K562 (cell line): Measurements from ENCODE around the gene TDRD9. TPM values are rescaled to one million over a fixed set of nuclear protein-coding genes. Genes with fewer than 3 reads are reported as not detected.

ENCODE experiments used
- ATAC-seq: fragments of 200-7000 bp; cut with Tn5 transposase; 3 replicates; pipeline ENCODE4 v1.9.1; 2020; ENCODE audit warnings: moderate library complexity
- BruUV-seq: library from RNA; stranded (reverse); fragments of 400-500 nt; replicated peaks from 2 replicates; lab custom pipeline; 2021; lab: Mats Ljungman, UMichigan
- CTCF ChIA-PET: fragments of 300-600 bp; formaldehyde crosslinking; extraction: SDS; loops from one replicate; lab custom pipeline; 2021; ENCODE audit warnings: low intra/inter-chr PET ratio; lab: Yijun Ruan, JAX
- POLR2A ChIA-PET: fragments of 300-600, 350-650 bp; sonication (Branson Sonifier 250); formaldehyde crosslinking; extraction: SDS; loops from one replicate; lab custom pipeline; 2021; ENCODE audit warnings: antibody characterized with exemption, inconsistent platforms; lab: Yijun Ruan, JAX
- DNase-seq, 4 experiments: peaks; one replicate each; pipeline versions ENCODE4 v3.0.0 to v3.0.0-alpha.2; 2011 to 2018; ENCODE audit warnings: low spot score in 3 of 4, mixed read lengths in 3 of 4; ENCODE audit errors: extremely low read depth in 1 of 4
- FAIRE-seq: peaks from 2 replicates; lab custom pipeline; 2011; peaks lifted over from hg19 to GRCh38; lab: Jason Lieb, UNC
- H2AFZ ChIP-seq: 2 replicates; pipeline ENCODE4 v1.6.0; 2011; ENCODE audit warnings: low read depth, low read length, control low read depth, inconsistent platforms
- H3K27ac ChIP-seq: fragments of 200-600 bp; 3 replicates; pipeline ENCODE4 v1.8.0; 2011; ENCODE audit warnings: low read depth, mild to moderate bottlenecking, control low read depth, inconsistent platforms, low read length, moderate library complexity, mixed read lengths; ENCODE audit errors: extremely low read depth
- H3K27me3 ChIP-seq, 2 experiments: fragments of 300-600 bp in 1 of 2; 2 replicates in 1 of 2; 3 replicates in 1 of 2; pipeline versions ENCODE4 v1.6.0 to v1.8.0; 2011; ENCODE audit warnings: inconsistent platforms in 2 of 2, low read length in 2 of 2, mild to moderate bottlenecking in 1 of 2, mixed read lengths in 1 of 2, moderate library complexity in 1 of 2; ENCODE audit not compliant: control insufficient read depth in 2 of 2, insufficient read depth in 2 of 2
- H3K36me3 ChIP-seq: fragments of 300-600 bp; 3 replicates; pipeline ENCODE4 v1.8.0; 2011; ENCODE audit warnings: mild to moderate bottlenecking, low read length, inconsistent platforms; ENCODE audit not compliant: control insufficient read depth, insufficient read depth
- H3K4me1 ChIP-seq, 2 experiments: fragments of 200-600 bp in 1 of 2; replicated peaks in 1 of 2; 2 replicates in 1 of 2; 3 replicates in 1 of 2; pipeline versions ENCODE4 v1.5.1 to v1.8.0; 2011; ENCODE audit warnings: inconsistent platforms in 2 of 2, low read length in 2 of 2, mild to moderate bottlenecking in 1 of 2, mixed read lengths in 1 of 2, moderate library complexity in 1 of 2; ENCODE audit not compliant: control insufficient read depth in 2 of 2, insufficient read depth in 2 of 2
- H3K4me2 ChIP-seq: 2 replicates; pipeline ENCODE4 v1.6.1; 2011; ENCODE audit warnings: low read length, control low read depth, inconsistent platforms, mixed read lengths; ENCODE audit not compliant: insufficient read depth
- H3K4me3 ChIP-seq: fragments of 200-600 bp; sonication (generic), shearing (Covaris generic); 2 replicates; pipeline ENCODE4 v1.5.1; 2016; ENCODE audit warnings: control low read depth, inconsistent platforms
- H3K79me2 ChIP-seq: fragments of 200-600 bp; 3 replicates; pipeline ENCODE4 v1.8.0; 2011; ENCODE audit warnings: low read length, inconsistent platforms; ENCODE audit not compliant: control insufficient read depth, insufficient read depth
- H3K9ac ChIP-seq, 2 experiments: 2 replicates each; pipeline versions ENCODE4 v1.6.0 to v1.6.1; 2011; ENCODE audit warnings: low read depth in 2 of 2, low read length in 2 of 2, control low read depth in 1 of 2, inconsistent platforms in 1 of 2, mild to moderate bottlenecking in 1 of 2, mixed read lengths in 1 of 2; ENCODE audit not compliant: insufficient read depth in 1 of 2
- H3K9me1 ChIP-seq: one replicate; pipeline ENCODE4 v1.6.0; 2011; ENCODE audit warnings: inconsistent platforms, mild to moderate bottlenecking, low read length, moderate library complexity; ENCODE audit not compliant: control insufficient read depth, insufficient read depth
- H3K9me3 ChIP-seq: replicated peaks from 2 replicates; pipeline ENCODE4 v1.5.1; 2011; ENCODE audit warnings: low read depth, low read length, inconsistent platforms; ENCODE audit not compliant: control insufficient read depth, insufficient read depth
- H4K20me1 ChIP-seq: replicated peaks from 2 replicates; pipeline ENCODE4 v1.6.1; 2011; ENCODE audit warnings: low read length, inconsistent platforms, mixed read lengths; ENCODE audit not compliant: control insufficient read depth, insufficient read depth
- C11orf30 ChIP-seq: fragments of 450-650 bp; IDR thresholded peaks from 2 replicates; pipeline ENCODE4 v1.6.1; 2016; ENCODE audit warnings: low read depth, mild to moderate bottlenecking
- CEBPZ ChIP-seq: fragments of 150-350 bp; IDR thresholded peaks from 2 replicates; pipeline ENCODE4 v1.6.1; 2014; ENCODE audit warnings: low read depth, mild to moderate bottlenecking, low read length, borderline replicate concordance
- ESRRA ChIP-seq: fragments of 450-650 bp; IDR thresholded peaks from 2 replicates; pipeline ENCODE4 v1.6.1; 2014; ENCODE audit warnings: low read depth, mild to moderate bottlenecking, moderate library complexity, borderline replicate concordance
- MLX ChIP-seq, 2 experiments: fragments of 450-650 bp in 1 of 2; sonication (generic) in 1 of 2; formaldehyde crosslinking; conservative IDR thresholded peaks; 2 replicates each; pipeline versions ENCODE4 v1.4.0 to v1.8.1; 2020 to 2022; ENCODE audit warnings: mild to moderate bottlenecking in 1 of 2, missing genetic modification reagents in 1 of 2
- PHF21A ChIP-seq: fragments of 450-650 bp; IDR thresholded peaks from 2 replicates; pipeline ENCODE4 v1.6.1; 2017; ENCODE audit warnings: low read depth, borderline replicate concordance
- RBM15 ChIP-seq: fragments of 200-400 bp; formaldehyde crosslinking; IDR thresholded peaks from 2 replicates; pipeline ENCODE4 v1.6.1; 2018; ENCODE audit warnings: mild to moderate bottlenecking, low read length, moderate library complexity; ENCODE audit not compliant: insufficient read depth
- SMARCC2 ChIP-seq: fragments of 450-650 bp; IDR thresholded peaks from 2 replicates; pipeline ENCODE4 v1.6.1; 2017; ENCODE audit warnings: antibody characterized with exemption, moderate library complexity, mild to moderate bottlenecking, low read depth
- TRIM24 ChIP-seq, 2 experiments: fragments of 450-650 bp; IDR thresholded peaks; 2 replicates each; pipeline ENCODE4 v1.6.1; 2016
- U2AF2 ChIP-seq: fragments of 200-400 bp; formaldehyde crosslinking; optimal IDR thresholded peaks from 2 replicates; pipeline ENCODE3; 2017; ENCODE audit warnings: low read depth, mild to moderate bottlenecking, low read length
- ZNF133 ChIP-seq: fragments of 250-450 bp; sonication (Bioruptor Pico); IDR thresholded peaks from 2 replicates; pipeline ENCODE4 v1.4.0; 2020; ENCODE audit warnings: mild to moderate bottlenecking
- ZNF280B ChIP-seq: fragments of 250-450 bp; sonication (Bioruptor Pico); IDR thresholded peaks from 2 replicates; pipeline ENCODE4 v1.5.1; 2021; ENCODE audit warnings: mild to moderate bottlenecking
- ZNF316 ChIP-seq: fragments of 450-650 bp; IDR thresholded peaks from 2 replicates; pipeline ENCODE4 v1.6.1; 2016
- WGBS: fragments of 100-300 bp; shearing (Covaris generic); methylation state at CpG from one replicate; pipeline ENCODE4 v1.1.6; 2016; ENCODE audit warnings: low coverage, mixed read lengths; ENCODE audit not compliant: insufficient coverage; ENCODE audit errors: missing lambda C conversion rate; 5-methylcytosine and 5-hydroxymethylcytosine counted together
- in situ Hi-C: fragments of 300-500 bp; cut with MboI; formaldehyde crosslinking; loops from 4 replicates; pipeline ENCODE4 v1.15.0; 2018; ENCODE audit warnings: inconsistent platforms, mixed read lengths
- intact Hi-C: fragments of 100-400 bp; cut with micrococcal nuclease; formaldehyde crosslinking; loops from 2 replicates; pipeline ENCODE4 v1.14.2; 2022
- polyA plus RNA-seq, 8 experiments: library from polyadenylated mRNA; depleted of rRNA in 4 of 8; stranded (reverse) in 5 of 8; unstranded in 3 of 8; fragments of >200 nt; fragmentation: Nextera tagmentation in 2 of 8; fragmentation: Illumina TruSeq in 1 of 8; extraction: Ambion mirVana in 2 of 8; extraction: Trizol in 1 of 8; gene quantifications; 2 replicates each; pipeline versions ENCODE4 v1.2.1 to v1.2.3, GENCODE V29; 2011 to 2014; ENCODE audit warnings: inconsistent platforms in 1 of 8, missing spikeins in 1 of 8
- total RNA-seq, 7 experiments: library from RNA; depleted of rRNA in 6 of 7; stranded (reverse); fragments of >200 nt in 6 of 7; fragmentation: Illumina TruSeq in 2 of 7; extraction: Trizol in 2 of 7; gene quantifications; 2 replicates each; pipeline versions ENCODE4 v1.2.1 to v1.2.3, GENCODE V29; 2011 to 2021; ENCODE audit warnings: low replicate concordance in 1 of 7

TDRD9 gene
- total and polyA plus RNA-seq, 9 of the 15 experiments (the other 6 are each of a cell fraction or from before 2014, with no cell fraction given): 0.04 to 0.14 (median 0.04) TPM; not detected in 5

- peak; percentile 95 for ATAC-seq
- DNase-seq: peak; percentile 9 to 52 (median 27)
- no peaks in the 10 kb centered on the region for H3K9me3 ChIP-seq
- H3K79me2 ChIP-seq: no peaks in the 10 kb centered on the region
- no peak overlapping the region for H3K4me3 ChIP-seq
- no peak overlapping the region for H3K27ac ChIP-seq
- H3K9ac ChIP-seq: peak overlapping the region in 1 of 2 experiments; percentile 28; a peak in 1 of 4 replicates
- intact Hi-C loops (loop anchor here (5.0 kb wide), 1 partner anchor 51 kb away; a partner anchor contains a TSS), in situ Hi-C loops (no loop called here)
- no peak for TF ChIP-seq ZNF280B
- TF ChIP-seq ESRRA: peak; percentile 79
- no peak for TF ChIP-seq U2AF2
- no peak for TF ChIP-seq MLX (CRISPR knock-in tag; conservative IDR thresholded peaks at IDR 0.05)
- no peak for TF ChIP-seq PHF21A
- TF ChIP-seq TRIM24 (IDR thresholded peaks at IDR 0.05): no peak
- no peak for TF ChIP-seq SMARCC2
- no peak for TF ChIP-seq C11orf30
- TF ChIP-seq CEBPZ: no peak
- no peak for TF ChIP-seq ZNF133 (CRISPR knock-in tag)
- peak; percentile 14; the same call in 1 of the 2 replicates for TF ChIP-seq ZNF316
- no peak for TF ChIP-seq RBM15
- no peaks in the 10 kb centered on the region for H3K9me1 ChIP-seq
- POLR2A ChIA-PET: interaction anchor here (0.6 to 0.7 kb wide), 2 partner anchors 8 to 11 kb away, joined by 3 read pairs; no protein-coding TSS in a partner anchor
- no TSS peak for BruUV-seq
- peak overlapping the region; percentile 80 for H2AFZ ChIP-seq
- no peaks in the 10 kb centered on the region; a peak in 1 of 5 replicates for H3K27me3 ChIP-seq
- H3K36me3 ChIP-seq: no peaks in the 10 kb centered on the region
- WGBS: 0% methylated on average over 3 of the region's 4 CpGs
- peak overlapping the region; percentile 38 for H3K4me2 ChIP-seq
- no peaks in the 10 kb centered on the region; a peak in 2 of 5 replicates for H3K4me1 ChIP-seq
- CTCF ChIA-PET: no interaction called here
- FAIRE-seq: peak; percentile 78
- no peaks in the 10 kb centered on the region for H4K20me1 ChIP-seq
Observed at GRCh38 chr14:103973354-103973753, 45.1 kb downstream of the TDRD9 start.
